ENCODE results near the gene MSMO1.

GRCh38 chr4:165368114-165368513 lies 40.6 kb downstream of the MSMO1 start:
- TF ChIP-seq CTCF (IDR thresholded peaks at IDR 0.05 in 8 of 11, conservative IDR thresholded peaks at IDR 0.05 in 3 of 11): no peak
- no peak for TF ChIP-seq POLR2A (IDR thresholded peaks at IDR 0.05)
- TF ChIP-seq POLR2AphosphoS5 (IDR thresholded peaks at IDR 0.05): no peak

Data from spleen (tissue), 7 donors.